ENCODE data around the gene BRPF3. TPM values are rescaled to one million over a fixed set of nuclear protein-coding genes. Genes with fewer than 3 reads are reported as not detected.

BRPF3 gene
- total and polyA plus RNA-seq, 2 donors (not counting 3 experiments of a cell fraction or from before 2014, with no cell fraction given): 30.5 to 35.7 TPM

DNA sequence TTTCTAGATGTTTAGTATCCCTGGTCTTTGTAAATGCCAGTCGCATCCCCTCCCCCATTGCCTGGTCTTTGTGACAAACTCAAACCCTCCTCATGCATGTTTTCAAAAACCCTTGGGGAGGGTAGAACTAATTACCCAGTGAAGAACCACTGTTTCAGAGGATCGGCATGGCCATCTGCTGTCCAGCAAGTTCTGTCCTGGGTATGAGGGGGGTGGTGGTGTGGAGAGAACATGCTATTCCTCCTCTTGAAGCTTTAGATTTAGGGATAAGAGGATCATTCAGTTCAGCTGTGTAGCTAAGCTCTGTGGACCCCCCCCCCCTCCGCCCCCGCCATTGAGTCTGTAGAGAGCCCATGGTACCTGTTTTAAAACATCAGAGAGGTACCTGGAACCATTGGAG is 5.6 kb downstream of the BRPF3 start:
- no peaks in the 10 kb centered on the region for H3K27me3 ChIP-seq (ENCODE audit: control insufficient read depth in 2 of 2, insufficient read depth in 2 of 2, low read length in 2 of 2)
- no peak overlapping the region for H3K9ac ChIP-seq (replicated peaks; ENCODE audit: extremely low read depth, insufficient read depth, low read length)
- no TSS peak for BruUV-seq (replicated peaks)
- no peak overlapping the region for H3K4me2 ChIP-seq (ENCODE audit: insufficient read depth, low read length)
- H3K79me2 ChIP-seq (ENCODE audit: control insufficient read depth, insufficient read depth, low read length): peaks cover 61% of the 10 kb centered on the region
- no peak for FAIRE-seq
- no peaks in the 10 kb centered on the region for H3K9me3 ChIP-seq (replicated peaks; ENCODE audit: control insufficient read depth, insufficient read depth, low read length)
- no peak for DNase-seq (ENCODE audit: low read depth, low spot score)
- H4K20me1 ChIP-seq (replicated peaks; ENCODE audit: control insufficient read depth, extremely low read depth, insufficient read depth, low read length): peaks cover 3% of the 10 kb centered on the region
- H2AFZ ChIP-seq (ENCODE audit: low read depth, low read length): no peak overlapping the region
- POLR2A ChIA-PET: no interaction called here
- CTCF ChIA-PET: interaction anchor here (1.2 kb wide), 1 partner anchor 71 kb away, joined by 4 read pairs; the partner anchor contains the start of gene MAPK13
- TF ChIP-seq FOS (IDR thresholded peaks at IDR 0.05; ENCODE audit: borderline replicate concordance, insufficient read depth, low read length) (no peak), MYC (IDR thresholded peaks at IDR 0.05; ENCODE audit: low read depth, low read length) (no peak), JUN (IDR thresholded peaks at IDR 0.05; ENCODE audit: borderline replicate concordance, insufficient read depth, insufficient read length, low read depth) (no peak)
- dilution Hi-C loops (cut with MboI; ENCODE audit: extremely low pct_ligation_motif_present, low sequenced_read_pairs): no loop called here
- H3K36me3 ChIP-seq (ENCODE audit: control insufficient read depth in 2 of 2, extremely low read depth in 1 of 2, insufficient read depth in 2 of 2, low read length in 2 of 2): peaks cover 7 to 41% of the 10 kb centered on the region in 2 experiments
- H3K4me3 ChIP-seq (replicated peaks in 1 of 3; ENCODE audit: insufficient read depth in 1 of 3, low read depth in 1 of 3, low read length in 3 of 3): no peak overlapping the region
- intact Hi-C loops (cut with micrococcal nuclease): no loop called here
- peaks cover 7% of the 10 kb centered on the region for H3K4me1 ChIP-seq (ENCODE audit: control insufficient read depth, extremely low read depth, insufficient read depth, low read length)
- H3K27ac ChIP-seq (ENCODE audit: insufficient read depth, low read depth, low read length): no peak overlapping the region
- H3K9me1 ChIP-seq (replicated peaks; ENCODE audit: control insufficient read depth, extremely low read depth, insufficient read depth, low read length): no peaks in the 10 kb centered on the region

GRCh38 chr6:36204068-36204753 is 7.7 kb downstream of the BRPF3 start:
- no peak for DNase-seq (ENCODE audit: low read depth, low spot score)
- Histone ChIP-seq H3K79me2 (ENCODE audit: control insufficient read depth, insufficient read depth, low read length) (peaks cover 42% of the 10 kb centered on the region), H3K4me3 (replicated peaks in 1 of 3; ENCODE audit: insufficient read depth in 1 of 3, low read depth in 1 of 3, low read length in 3 of 3) (no peak overlapping the region), H3K9me1 (replicated peaks; ENCODE audit: control insufficient read depth, extremely low read depth, insufficient read depth, low read length) (no peaks in the 10 kb centered on the region), H2AFZ (ENCODE audit: low read depth, low read length) (no peak overlapping the region), H4K20me1 (replicated peaks; ENCODE audit: control insufficient read depth, extremely low read depth, insufficient read depth, low read length) (no peaks in the 10 kb centered on the region), H3K27ac (ENCODE audit: insufficient read depth, low read depth, low read length) (no peak overlapping the region), H3K4me1 (ENCODE audit: control insufficient read depth, extremely low read depth, insufficient read depth, low read length) (no peaks in the 10 kb centered on the region), H3K9ac (replicated peaks; ENCODE audit: extremely low read depth, insufficient read depth, low read length) (no peak overlapping the region), H3K36me3 (ENCODE audit: control insufficient read depth in 2 of 2, extremely low read depth in 1 of 2, insufficient read depth in 2 of 2, low read length in 2 of 2) (peaks cover 17 to 58% of the 10 kb centered on the region in 2 experiments), H3K4me2 (ENCODE audit: insufficient read depth, low read length) (no peak overlapping the region), H3K27me3 (ENCODE audit: control insufficient read depth in 2 of 2, insufficient read depth in 2 of 2, low read length in 2 of 2) (no peaks in the 10 kb centered on the region), H3K9me3 (replicated peaks; ENCODE audit: control insufficient read depth, insufficient read depth, low read length) (no peaks in the 10 kb centered on the region)
- ChIA-PET CTCF (interaction anchor here (1.1 kb wide), 2 partner anchors 12 to 109 kb away, joined by 3 read pairs; no protein-coding TSS in a partner anchor), POLR2A (no interaction called here)
- no peak for FAIRE-seq
- intact Hi-C loops (cut with micrococcal nuclease) (no loop called here), dilution Hi-C loops (cut with MboI; ENCODE audit: extremely low pct_ligation_motif_present, low sequenced_read_pairs) (no loop called here)
- TF ChIP-seq POLR2A (IDR thresholded peaks at IDR 0.05; ENCODE audit: low read depth, low read length) (no peak), POLR2AphosphoS5 (IDR thresholded peaks at IDR 0.05; ENCODE audit: insufficient read depth, low read depth, low read length) (no peak)
- TF ChIP-seq, protein P1, sequence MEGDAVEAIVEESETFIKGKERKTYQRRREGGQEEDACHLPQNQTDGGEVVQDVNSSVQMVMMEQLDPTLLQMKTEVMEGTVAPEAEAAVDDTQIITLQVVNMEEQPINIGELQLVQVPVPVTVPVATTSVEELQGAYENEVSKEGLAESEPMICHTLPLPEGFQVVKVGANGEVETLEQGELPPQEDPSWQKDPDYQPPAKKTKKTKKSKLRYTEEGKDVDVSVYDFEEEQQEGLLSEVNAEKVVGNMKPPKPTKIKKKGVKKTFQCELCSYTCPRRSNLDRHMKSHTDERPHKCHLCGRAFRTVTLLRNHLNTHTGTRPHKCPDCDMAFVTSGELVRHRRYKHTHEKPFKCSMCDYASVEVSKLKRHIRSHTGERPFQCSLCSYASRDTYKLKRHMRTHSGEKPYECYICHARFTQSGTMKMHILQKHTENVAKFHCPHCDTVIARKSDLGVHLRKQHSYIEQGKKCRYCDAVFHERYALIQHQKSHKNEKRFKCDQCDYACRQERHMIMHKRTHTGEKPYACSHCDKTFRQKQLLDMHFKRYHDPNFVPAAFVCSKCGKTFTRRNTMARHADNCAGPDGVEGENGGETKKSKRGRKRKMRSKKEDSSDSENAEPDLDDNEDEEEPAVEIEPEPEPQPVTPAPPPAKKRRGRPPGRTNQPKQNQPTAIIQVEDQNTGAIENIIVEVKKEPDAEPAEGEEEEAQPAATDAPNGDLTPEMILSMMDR (IDR thresholded peaks at IDR 0.05; ENCODE audit: extremely low read depth in 1 of 2, insufficient read depth in 1 of 2, low read depth in 1 of 2, low read length in 2 of 2): no peak
- no TSS peak for BruUV-seq (replicated peaks)

Measured in endothelial cell of umbilical vein (primary cell).